WTC11 (cell line): Measurements from ENCODE around the gene EXOC4.

Experiments
- CTCF ChIP-seq: fragments of 200-600 bp; IDR thresholded peaks from 2 replicates; pipeline ENCODE4 v1.8.0; 2022; ENCODE audit warnings: antibody characterized with exemption
- ZNF416 ChIP-seq: fragments of 250-450 bp; sonication (Bioruptor Pico); IDR thresholded peaks from 2 replicates; pipeline ENCODE4 v1.9.0; 2021; ENCODE audit warnings: mild to moderate bottlenecking, inconsistent platforms

GRCh38 chr7:133554330-133554729 lies 301.5 kb downstream of the EXOC4 start:
- TF ChIP-seq ZNF416 (no peak), CTCF (no peak)
